Breast epithelium (tissue), 4 donors: ENCODE results near the gene SYNJ2. TPM values are rescaled to one million over a fixed set of nuclear protein-coding genes. Genes with fewer than 3 reads are reported as not detected.

ENCODE experiments used
- DNase-seq, 2 donors: peaks; one replicate each; pipeline ENCODE4 v3.0.0-alpha.2; 2019; ENCODE audit warnings: low spot score in 2 of 2
- H3K27ac ChIP-seq, 2 donors: fragments of 200-600 bp; sonication (generic) in 1 of 2; one replicate each; pipeline ENCODE4 v1.5.1; 2016 to 2019; ENCODE audit warnings: mild to moderate bottlenecking in 1 of 2
- H3K27me3 ChIP-seq, 2 donors: fragments of 200-600 bp; sonication (generic) in 1 of 2; one replicate each; pipeline versions ENCODE4 v1.5.1 to v1.6.0; 2017 to 2019; ENCODE audit warnings: control low read depth in 1 of 2, mild to moderate bottlenecking in 1 of 2
- H3K36me3 ChIP-seq: fragments of 200-600 bp; one replicate; pipeline ENCODE4 v1.5.1; 2019
- H3K4me1 ChIP-seq, 2 donors: fragments of 200-600 bp; sonication (generic); one replicate each; pipeline ENCODE4 v1.5.1; 2016 to 2019; ENCODE audit warnings: control low read depth in 1 of 2
- H3K4me3 ChIP-seq, 3 donors: fragments of 200-600 bp; sonication (generic); 1 replicate in 2 of 3; 2 replicates in 1 of 3; pipeline ENCODE4 v1.5.1; 2016 to 2019; ENCODE audit warnings: mild to moderate bottlenecking in 3 of 3, moderate library complexity in 2 of 3
- H3K9me3 ChIP-seq, 2 donors: fragments of 200-600 bp; sonication (generic) in 1 of 2; one replicate each; pipeline ENCODE4 v1.5.1; 2016 to 2019; ENCODE audit warnings: control low read depth in 1 of 2
- CTCF ChIP-seq, 3 donors: fragments of 450-650 bp; IDR thresholded peaks; one replicate each; pipeline ENCODE4 v1.5.1; 2016 to 2017; ENCODE audit warnings: antibody characterized with exemption in 3 of 3, mild to moderate bottlenecking in 3 of 3, moderate library complexity in 3 of 3
- POLR2A ChIP-seq: fragments of 450-650 bp; IDR thresholded peaks from one replicate; pipeline ENCODE4 v1.6.1; 2016; ENCODE audit warnings: antibody characterized with exemption, mild to moderate bottlenecking, moderate library complexity
- POLR2AphosphoS5 ChIP-seq, 3 donors: sonication (generic); formaldehyde crosslinking; IDR thresholded peaks; one replicate each; pipeline ENCODE4 v1.6.1; 2017; ENCODE audit warnings: antibody characterized with exemption in 3 of 3
- intact Hi-C: fragments of 100-400 bp; cut with DNase I; formaldehyde crosslinking; loops from one replicate; pipeline ENCODE4 v1.15.1; 2023; ENCODE audit warnings: low total_unique reads
- total RNA-seq, 3 donors: library from RNA; depleted of rRNA; stranded (reverse); fragments of >200 nt; gene quantifications; one replicate each; pipeline ENCODE4 v1.1.0, GENCODE V29; 2016

SYNJ2 gene
- total RNA-seq, 3 donors from 2014 or later, result 3.0 to 20.2 (median 15.7) TPM

GRCh38 chr6:158124288-158124687, 142.6 kb downstream of the SYNJ2 start:
- no peak for TF ChIP-seq POLR2AphosphoS5 (IDR thresholded peaks at IDR 0.05)
- TF ChIP-seq POLR2A, result no peak
- H3K27ac ChIP-seq, result no peak overlapping the region
- H3K36me3 ChIP-seq, result no peaks in the 10 kb centered on the region
- intact Hi-C loops, result no loop called here
- no peak for DNase-seq
- H3K4me3 ChIP-seq, result no peak overlapping the region
- H3K4me1 ChIP-seq, result no peaks in the 10 kb centered on the region
- no peaks in the 10 kb centered on the region for H3K27me3 ChIP-seq
- H3K9me3 ChIP-seq, result no peaks in the 10 kb centered on the region

- no peaks in the 10 kb centered on the region for H3K4me1 ChIP-seq
- DNase-seq, result no peak
- H3K27ac ChIP-seq, result no peak overlapping the region
- H3K27me3 ChIP-seq, result no peaks in the 10 kb centered on the region
- intact Hi-C loops, result no loop called here
- no peak overlapping the region for H3K4me3 ChIP-seq
- H3K36me3 ChIP-seq, result no peaks in the 10 kb centered on the region
- no peak for TF ChIP-seq POLR2AphosphoS5 (IDR thresholded peaks at IDR 0.05)
- TF ChIP-seq CTCF (IDR thresholded peaks at IDR 0.05), result no peak
- TF ChIP-seq POLR2A, result no peak
- no peaks in the 10 kb centered on the region for H3K9me3 ChIP-seq
Measured at GRCh38 chr6:158125271-158125670, 143.6 kb downstream of the SYNJ2 start.

GRCh38 chr6:158131926-158132325, 150.3 kb downstream of the SYNJ2 start:
- no peak for DNase-seq
- Histone ChIP-seq H3K36me3 (no peaks in the 10 kb centered on the region), H3K27ac (no peak overlapping the region), H3K4me3 (no peak overlapping the region), H3K9me3 (no peaks in the 10 kb centered on the region), H3K4me1 (no peaks in the 10 kb centered on the region), H3K27me3 (no peaks in the 10 kb centered on the region)
- intact Hi-C loops, result no loop called here
- TF ChIP-seq POLR2AphosphoS5 (IDR thresholded peaks at IDR 0.05) (no peak), CTCF (IDR thresholded peaks at IDR 0.05) (no peak), POLR2A (no peak)

GRCh38 chr6:158142789-158143188, 161.1 kb downstream of the SYNJ2 start:
- H3K36me3 ChIP-seq, result no peaks in the 10 kb centered on the region
- no peaks in the 10 kb centered on the region for H3K9me3 ChIP-seq
- no peak overlapping the region for H3K27ac ChIP-seq
- TF ChIP-seq CTCF (IDR thresholded peaks at IDR 0.05) (no peak), POLR2A (no peak), POLR2AphosphoS5 (IDR thresholded peaks at IDR 0.05) (no peak)
- no peaks in the 10 kb centered on the region for H3K27me3 ChIP-seq
- intact Hi-C loops, result no loop called here
- H3K4me1 ChIP-seq, result no peaks in the 10 kb centered on the region
- peak; percentile 35 to 58 for DNase-seq
- no peak overlapping the region for H3K4me3 ChIP-seq

- H3K4me1 ChIP-seq, result no peaks in the 10 kb centered on the region
- no peak overlapping the region for H3K27ac ChIP-seq
- no peak for DNase-seq
- H3K4me3 ChIP-seq, result no peak overlapping the region
- no peaks in the 10 kb centered on the region for H3K27me3 ChIP-seq
- no peaks in the 10 kb centered on the region for H3K36me3 ChIP-seq
- no peaks in the 10 kb centered on the region for H3K9me3 ChIP-seq
- no peak for TF ChIP-seq CTCF (IDR thresholded peaks at IDR 0.05)
- no peak for TF ChIP-seq POLR2AphosphoS5 (IDR thresholded peaks at IDR 0.05)
- TF ChIP-seq POLR2A, result no peak
- intact Hi-C loops, result no loop called here
Measured at GRCh38 chr6:158143700-158144099, 162.0 kb downstream of the SYNJ2 start.

Other genes starting within 250 kb of the SYNJ2 start
- 10 to 100 TPM; 61.6 to 83.2 (median 75.7) TPM for gene SNX9, start 158.6 kb upstream of the SYNJ2 start, total RNA-seq
- gene SERAC1, start 186.4 kb downstream of the SYNJ2 start, total RNA-seq, result 10 to 100 TPM in 1 of 3 donors, 1 to 10 TPM in 2; 8.5 to 15.7 (median 9.2) TPM
- 1 to 10 TPM; 3.9 to 4.8 (median 4.8) TPM for gene GTF2H5, start 186.5 kb downstream of the SYNJ2 start, total RNA-seq